OCI-LY1 (cell line): ENCODE data around the gene FLT3.

Experiments used
- H2AFZ ChIP-seq: fragments of 200-600 bp; sonication (generic), shearing (Covaris generic); 2 replicates; pipeline ENCODE4 v1.6.0; 2014; ENCODE audit warnings: antibody characterized with exemption, mild to moderate bottlenecking, low read length
- H3F3A ChIP-seq: fragments of 200-600 bp; sonication (generic), shearing (Covaris generic); 2 replicates; pipeline ENCODE4 v1.6.0; 2014; ENCODE audit warnings: mild to moderate bottlenecking, antibody characterized with exemption, low read length, moderate library complexity; ENCODE audit not compliant: insufficient read depth
- H3K27ac ChIP-seq: fragments of 200-600 bp; sonication (generic); 2 replicates; pipeline ENCODE4 v1.5.1; 2014; ENCODE audit warnings: low read length, mixed run types, mild to moderate bottlenecking, low read depth; ENCODE audit not compliant: poor library complexity, severe bottlenecking
- H3K27me3 ChIP-seq: fragments of 200-600 bp; sonication (generic); 2 replicates; pipeline ENCODE4 v1.6.0; 2014; ENCODE audit warnings: antibody characterized with exemption, mild to moderate bottlenecking, low read length, moderate library complexity; ENCODE audit not compliant: insufficient read depth
- H3K36me3 ChIP-seq: fragments of 200-600 bp; sonication (generic); 2 replicates; pipeline ENCODE4 v1.6.1; 2014; ENCODE audit warnings: mild to moderate bottlenecking, antibody characterized with exemption, low read length, moderate library complexity, mixed read lengths; ENCODE audit not compliant: insufficient read depth
- H3K4me1 ChIP-seq: fragments of 200-600 bp; sonication (generic); 2 replicates; pipeline ENCODE4 v1.5.1; 2014; ENCODE audit warnings: mild to moderate bottlenecking, low read length, moderate library complexity; ENCODE audit not compliant: insufficient read depth, severe bottlenecking
- H3K4me2 ChIP-seq: fragments of 200-600 bp; sonication (generic), shearing (Covaris generic); 2 replicates; pipeline ENCODE4 v1.6.1; 2014; ENCODE audit warnings: low read length
- H3K4me3 ChIP-seq: fragments of 200-600 bp; sonication (generic); 2 replicates; pipeline ENCODE4 v1.5.1; 2014; ENCODE audit warnings: low read length, low read depth, mild to moderate bottlenecking, mixed read lengths; ENCODE audit not compliant: poor library complexity, severe bottlenecking
- H3K79me2 ChIP-seq: fragments of 200-600 bp; shearing (Covaris generic); 2 replicates; pipeline ENCODE4 v1.6.1; 2016; ENCODE audit warnings: mixed run types, low read length, mixed read lengths; ENCODE audit not compliant: insufficient read depth
- H3K9ac ChIP-seq: fragments of 200-600 bp; sonication (generic), shearing (Covaris generic); 2 replicates; pipeline ENCODE4 v1.6.1; 2014; ENCODE audit warnings: mild to moderate bottlenecking, low read length, mixed read lengths
- H3K9me2 ChIP-seq: fragments of 200-600 bp; sonication (generic), shearing (Covaris generic); 2 replicates; pipeline ENCODE4 v1.6.1; 2014; ENCODE audit warnings: low read depth, mild to moderate bottlenecking, low read length, mixed read lengths
- H3K9me3 ChIP-seq: fragments of 200-600 bp; shearing (Covaris generic); 2 replicates; pipeline ENCODE4 v1.6.1; 2014; ENCODE audit warnings: low read length, mixed read lengths
- H4K20me1 ChIP-seq: fragments of 200-600 bp; sonication (generic), shearing (Covaris generic); 2 replicates; pipeline ENCODE4 v1.6.0; 2016; ENCODE audit warnings: mild to moderate bottlenecking, low read length; ENCODE audit not compliant: insufficient read depth
- EZH2 ChIP-seq: fragments of 200-600 bp; sonication (generic), shearing (Covaris generic); IDR thresholded peaks from 2 replicates; pipeline ENCODE4 v1.8.0; 2017; ENCODE audit warnings: borderline replicate concordance, mixed run types, mild to moderate bottlenecking, antibody characterized with exemption, low read length, moderate library complexity, mixed read lengths
- TF ChIP-seq, protein P1 (sequence below): fragments of 200-600 bp; sonication (generic), shearing (Covaris generic); IDR thresholded peaks from 2 replicates; pipeline ENCODE4 v1.5.1; 2017; ENCODE audit warnings: mild to moderate bottlenecking, antibody characterized with exemption, low read length, moderate library complexity, mixed read lengths

FLT3 gene

DNA sequence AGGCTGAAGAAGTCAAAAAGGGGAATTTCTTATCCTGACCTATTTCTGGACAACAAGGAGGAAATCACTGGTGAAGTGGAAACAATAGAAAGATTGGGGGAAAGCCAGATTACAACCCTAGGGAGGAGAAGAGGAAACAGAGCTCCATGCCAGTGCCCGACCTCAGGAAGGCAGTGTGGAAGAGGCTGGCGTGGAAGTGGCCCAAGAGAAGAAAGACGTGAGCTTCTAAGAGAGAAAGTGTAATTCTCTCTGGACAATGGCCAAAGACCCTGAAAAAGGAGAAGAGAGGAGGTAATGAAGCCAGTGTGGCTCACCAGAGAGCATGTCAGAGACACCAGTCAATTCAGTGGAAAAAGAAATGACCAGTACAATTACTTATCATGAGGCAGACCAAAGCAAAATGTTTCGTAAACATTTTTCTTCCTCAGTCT is 59.3 kb downstream of the FLT3 start:
- H3K4me1 ChIP-seq: no peaks in the 10 kb centered on the region
- H3F3A ChIP-seq: no peaks in the 10 kb centered on the region
- no peaks in the 10 kb centered on the region for H3K36me3 ChIP-seq
- no peaks in the 10 kb centered on the region for H3K9me3 ChIP-seq
- no peak overlapping the region for H3K9ac ChIP-seq
- no peaks in the 10 kb centered on the region for H3K79me2 ChIP-seq
- no peaks in the 10 kb centered on the region for H4K20me1 ChIP-seq
- H3K9me2 ChIP-seq: no peaks in the 10 kb centered on the region
- no peaks in the 10 kb centered on the region for H3K27me3 ChIP-seq
- H3K4me3 ChIP-seq: no peak overlapping the region
- H3K4me2 ChIP-seq: no peak overlapping the region
- TF ChIP-seq, protein P1, sequence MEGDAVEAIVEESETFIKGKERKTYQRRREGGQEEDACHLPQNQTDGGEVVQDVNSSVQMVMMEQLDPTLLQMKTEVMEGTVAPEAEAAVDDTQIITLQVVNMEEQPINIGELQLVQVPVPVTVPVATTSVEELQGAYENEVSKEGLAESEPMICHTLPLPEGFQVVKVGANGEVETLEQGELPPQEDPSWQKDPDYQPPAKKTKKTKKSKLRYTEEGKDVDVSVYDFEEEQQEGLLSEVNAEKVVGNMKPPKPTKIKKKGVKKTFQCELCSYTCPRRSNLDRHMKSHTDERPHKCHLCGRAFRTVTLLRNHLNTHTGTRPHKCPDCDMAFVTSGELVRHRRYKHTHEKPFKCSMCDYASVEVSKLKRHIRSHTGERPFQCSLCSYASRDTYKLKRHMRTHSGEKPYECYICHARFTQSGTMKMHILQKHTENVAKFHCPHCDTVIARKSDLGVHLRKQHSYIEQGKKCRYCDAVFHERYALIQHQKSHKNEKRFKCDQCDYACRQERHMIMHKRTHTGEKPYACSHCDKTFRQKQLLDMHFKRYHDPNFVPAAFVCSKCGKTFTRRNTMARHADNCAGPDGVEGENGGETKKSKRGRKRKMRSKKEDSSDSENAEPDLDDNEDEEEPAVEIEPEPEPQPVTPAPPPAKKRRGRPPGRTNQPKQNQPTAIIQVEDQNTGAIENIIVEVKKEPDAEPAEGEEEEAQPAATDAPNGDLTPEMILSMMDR: no peak
- no peak for TF ChIP-seq EZH2
- H2AFZ ChIP-seq: no peak overlapping the region
- no peak overlapping the region for H3K27ac ChIP-seq

DNA sequence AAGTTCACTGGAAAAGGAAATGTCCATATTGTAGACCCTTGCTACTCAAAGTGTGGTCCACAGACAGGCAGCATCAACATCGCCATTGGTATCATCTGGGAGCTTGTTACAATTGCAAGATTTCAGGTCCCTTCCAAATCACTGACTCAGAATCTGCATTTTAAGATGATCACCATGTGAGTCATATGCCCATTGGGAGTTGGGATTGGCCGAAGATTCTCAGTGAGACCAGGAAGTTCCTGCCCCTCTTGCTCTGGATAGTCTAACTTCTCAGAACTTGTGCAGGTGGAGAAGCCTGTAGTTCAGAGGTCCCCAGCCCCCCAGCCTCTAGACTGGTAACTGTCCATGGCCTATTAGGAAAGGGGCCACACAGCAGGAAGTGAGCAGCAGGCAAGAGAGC is 63.0 kb downstream of the FLT3 start:
- Histone ChIP-seq H3F3A (no peaks in the 10 kb centered on the region), H4K20me1 (no peaks in the 10 kb centered on the region), H3K36me3 (no peaks in the 10 kb centered on the region), H2AFZ (no peak overlapping the region), H3K4me1 (no peaks in the 10 kb centered on the region), H3K27me3 (no peaks in the 10 kb centered on the region), H3K9me3 (no peaks in the 10 kb centered on the region), H3K9ac (no peak overlapping the region), H3K4me2 (no peak overlapping the region), H3K4me3 (no peak overlapping the region), H3K27ac (no peak overlapping the region), H3K9me2 (no peaks in the 10 kb centered on the region), H3K79me2 (no peaks in the 10 kb centered on the region)
- TF ChIP-seq EZH2: no peak
- TF ChIP-seq, protein P1: no peak

DNA sequence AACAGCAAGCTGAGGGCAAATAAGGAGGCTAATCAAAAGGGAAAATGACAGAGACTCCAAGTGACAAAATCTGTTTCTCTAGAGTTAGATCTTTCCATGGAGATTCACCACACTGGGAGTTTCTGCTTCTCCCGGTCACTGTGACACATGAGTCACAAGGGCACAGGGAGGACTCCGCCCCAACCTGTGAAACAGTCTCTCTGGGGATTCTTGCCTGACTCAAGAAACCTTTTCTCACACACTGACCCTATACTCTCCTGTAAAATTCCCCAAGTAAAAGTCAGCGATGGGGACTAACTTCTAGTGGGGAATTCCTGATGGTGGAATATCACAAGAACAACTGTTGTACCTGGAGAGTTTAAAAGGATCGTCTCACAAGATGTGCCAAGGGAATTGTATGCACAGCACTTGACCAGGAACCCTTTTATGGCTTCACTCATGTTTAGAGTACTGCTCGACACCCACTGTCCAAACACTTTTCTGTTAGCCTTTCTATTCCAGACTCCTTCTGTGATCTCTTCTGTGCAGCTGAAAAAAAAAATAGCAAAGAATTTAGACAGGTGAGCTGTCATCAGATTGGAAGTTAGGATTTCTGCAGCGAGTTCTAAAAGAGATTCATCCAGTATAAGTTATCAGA is 65.1 kb downstream of the FLT3 start:
- H3F3A ChIP-seq: no peaks in the 10 kb centered on the region
- no peaks in the 10 kb centered on the region for H3K9me2 ChIP-seq
- no peaks in the 10 kb centered on the region for H3K79me2 ChIP-seq
- H3K27ac ChIP-seq: no peak overlapping the region
- H3K9ac ChIP-seq: no peak overlapping the region
- no peaks in the 10 kb centered on the region for H3K36me3 ChIP-seq
- TF ChIP-seq, protein P1: no peak
- no peak for TF ChIP-seq EZH2
- no peaks in the 10 kb centered on the region for H3K4me1 ChIP-seq
- no peak overlapping the region for H3K4me3 ChIP-seq
- no peak overlapping the region for H3K4me2 ChIP-seq
- no peaks in the 10 kb centered on the region for H3K9me3 ChIP-seq
- H4K20me1 ChIP-seq: no peaks in the 10 kb centered on the region
- H2AFZ ChIP-seq: no peak overlapping the region
- H3K27me3 ChIP-seq: no peaks in the 10 kb centered on the region
